GM12874 (cell line): ENCODE data around the gene GREB1L.

ENCODE experiments used
- CTCF ChIP-seq: IDR thresholded peaks from 2 replicates; pipeline ENCODE4 v1.5.1; 2011; ENCODE audit warnings: low read depth, mild to moderate bottlenecking, control low read depth, low read length, moderate library complexity; ENCODE audit not compliant: insufficient read depth

The GREB1L gene

GRCh38 chr18:21277578-21277977 lies 35.5 kb downstream of the GREB1L start:
- no peak for TF ChIP-seq CTCF

- no peak for TF ChIP-seq CTCF
Observed at GRCh38 chr18:21281603-21282002, 39.6 kb downstream of the GREB1L start.

- no peak for TF ChIP-seq CTCF
Observed at GRCh38 chr18:21284540-21284939, 42.5 kb downstream of the GREB1L start.

GRCh38 chr18:21289827-21290226 lies 47.8 kb downstream of the GREB1L start:
- TF ChIP-seq CTCF = no peak

GRCh38 chr18:21291106-21291505 lies 49.1 kb downstream of the GREB1L start:
- TF ChIP-seq CTCF = no peak

GRCh38 chr18:21293479-21293878 lies 51.4 kb downstream of the GREB1L start:
- TF ChIP-seq CTCF = no peak

- TF ChIP-seq CTCF = no peak
Observed at GRCh38 chr18:21295101-21295500, 53.1 kb downstream of the GREB1L start.

- TF ChIP-seq CTCF = no peak
Observed at GRCh38 chr18:21296045-21296444, 54.0 kb downstream of the GREB1L start.
